Measurements from ENCODE around the gene KCNK13.

Gene KCNK13

DNA sequence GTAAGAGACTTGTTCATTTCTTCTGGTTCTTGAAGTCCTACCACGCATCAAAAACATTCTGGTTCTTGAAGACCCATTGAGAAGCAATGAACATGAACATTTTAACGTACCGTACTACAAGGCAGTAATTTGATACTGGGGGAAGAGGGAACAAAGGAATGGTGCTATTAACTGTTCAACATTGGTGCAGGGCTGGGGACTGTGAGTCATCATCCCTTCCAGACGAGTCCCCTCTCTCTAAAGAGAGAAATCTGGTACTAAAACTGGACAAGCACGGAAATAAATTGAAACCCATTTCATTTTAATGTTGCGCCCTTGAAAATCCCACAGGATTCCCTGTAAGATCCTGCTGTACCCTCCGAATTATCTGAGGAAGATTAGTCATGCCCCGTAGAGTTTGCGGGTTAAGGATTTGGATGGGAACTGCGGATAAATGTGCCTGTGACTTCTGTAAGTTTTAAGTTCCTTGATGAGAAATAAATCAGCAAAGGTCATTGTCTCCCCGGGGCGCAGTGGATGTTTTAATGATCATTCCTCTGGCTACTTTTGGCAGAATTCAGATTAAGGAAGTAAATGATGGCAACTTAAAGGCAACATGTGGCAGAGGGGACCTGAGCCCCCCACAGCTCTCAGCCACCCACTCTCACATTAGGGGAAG, 78.6 kb downstream of the KCNK13 start (continued):
- TF ChIP-seq, protein P1, sequence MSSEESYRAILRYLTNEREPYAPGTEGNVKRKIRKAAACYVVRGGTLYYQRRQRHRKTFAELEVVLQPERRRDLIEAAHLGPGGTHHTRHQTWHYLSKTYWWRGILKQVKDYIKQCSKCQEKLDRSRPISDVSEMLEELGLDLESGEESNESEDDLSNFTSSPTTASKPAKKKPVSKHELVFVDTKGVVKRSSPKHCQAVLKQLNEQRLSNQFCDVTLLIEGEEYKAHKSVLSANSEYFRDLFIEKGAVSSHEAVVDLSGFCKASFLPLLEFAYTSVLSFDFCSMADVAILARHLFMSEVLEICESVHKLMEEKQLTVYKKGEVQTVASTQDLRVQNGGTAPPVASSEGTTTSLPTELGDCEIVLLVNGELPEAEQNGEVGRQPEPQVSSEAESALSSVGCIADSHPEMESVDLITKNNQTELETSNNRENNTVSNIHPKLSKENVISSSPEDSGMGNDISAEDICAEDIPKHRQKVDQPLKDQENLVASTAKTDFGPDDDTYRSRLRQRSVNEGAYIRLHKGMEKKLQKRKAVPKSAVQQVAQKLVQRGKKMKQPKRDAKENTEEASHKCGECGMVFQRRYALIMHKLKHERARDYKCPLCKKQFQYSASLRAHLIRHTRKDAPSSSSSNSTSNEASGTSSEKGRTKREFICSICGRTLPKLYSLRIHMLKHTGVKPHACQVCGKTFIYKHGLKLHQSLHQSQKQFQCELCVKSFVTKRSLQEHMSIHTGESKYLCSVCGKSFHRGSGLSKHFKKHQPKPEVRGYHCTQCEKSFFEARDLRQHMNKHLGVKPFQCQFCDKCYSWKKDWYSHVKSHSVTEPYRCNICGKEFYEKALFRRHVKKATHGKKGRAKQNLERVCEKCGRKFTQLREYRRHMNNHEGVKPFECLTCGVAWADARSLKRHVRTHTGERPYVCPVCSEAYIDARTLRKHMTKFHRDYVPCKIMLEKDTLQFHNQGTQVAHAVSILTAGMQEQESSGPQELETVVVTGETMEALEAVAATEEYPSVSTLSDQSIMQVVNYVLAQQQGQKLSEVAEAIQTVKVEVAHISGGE (tag by site-specific recombination; conservative IDR thresholded peaks at IDR 0.05; ENCODE audit: low read depth), result no peak
- no peak for TF ChIP-seq ZNF350 (tag by site-specific recombination; IDR thresholded peaks at IDR 0.05)
- no peak for TF ChIP-seq ZNF776 (tag by site-specific recombination; IDR thresholded peaks at IDR 0.05; ENCODE audit: borderline replicate concordance)
- TF ChIP-seq ZNF404 (tag by site-specific recombination; IDR thresholded peaks at IDR 0.05), result no peak
- peak; percentile 76 for TF ChIP-seq SP7 (tag by site-specific recombination; IDR thresholded peaks at IDR 0.05)
- no peak for TF ChIP-seq GLI2 (tag by site-specific recombination; IDR thresholded peaks at IDR 0.05; ENCODE audit: borderline replicate concordance, low read depth)
- TF ChIP-seq ZNF202 (tag by site-specific recombination; IDR thresholded peaks at IDR 0.05; ENCODE audit: borderline replicate concordance), result no peak
- no peak for TF ChIP-seq HOXA7 (CRISPR knock-in tag; IDR thresholded peaks at IDR 0.05; ENCODE audit: borderline replicate concordance)
- no peak for TF ChIP-seq ZNF174 (tag by site-specific recombination; IDR thresholded peaks at IDR 0.05)
- TF ChIP-seq GLI4 (tag by site-specific recombination; IDR thresholded peaks at IDR 0.05), result no peak
- TF ChIP-seq ZNF549 (tag by site-specific recombination; IDR thresholded peaks at IDR 0.05), result no peak
- peak; percentile 43; the same call in 1 of the 2 replicates for TF ChIP-seq ZNF558 (tag by site-specific recombination; IDR thresholded peaks at IDR 0.05)
- TF ChIP-seq ZNF24 (tag by site-specific recombination; IDR thresholded peaks at IDR 0.05), result peak; percentile 20; the same call in 1 of the 2 replicates
- no peak; the same call in 1 of the 2 replicates for TF ChIP-seq KLF8 (tag by site-specific recombination; IDR thresholded peaks at IDR 0.05)
- no peak for TF ChIP-seq ZNF514 (tag by site-specific recombination; IDR thresholded peaks at IDR 0.05)
- TF ChIP-seq ZFP69B (tag by site-specific recombination; IDR thresholded peaks at IDR 0.05), result peak; percentile 36; the same call in 1 of the 2 replicates
- TF ChIP-seq, protein P2, sequence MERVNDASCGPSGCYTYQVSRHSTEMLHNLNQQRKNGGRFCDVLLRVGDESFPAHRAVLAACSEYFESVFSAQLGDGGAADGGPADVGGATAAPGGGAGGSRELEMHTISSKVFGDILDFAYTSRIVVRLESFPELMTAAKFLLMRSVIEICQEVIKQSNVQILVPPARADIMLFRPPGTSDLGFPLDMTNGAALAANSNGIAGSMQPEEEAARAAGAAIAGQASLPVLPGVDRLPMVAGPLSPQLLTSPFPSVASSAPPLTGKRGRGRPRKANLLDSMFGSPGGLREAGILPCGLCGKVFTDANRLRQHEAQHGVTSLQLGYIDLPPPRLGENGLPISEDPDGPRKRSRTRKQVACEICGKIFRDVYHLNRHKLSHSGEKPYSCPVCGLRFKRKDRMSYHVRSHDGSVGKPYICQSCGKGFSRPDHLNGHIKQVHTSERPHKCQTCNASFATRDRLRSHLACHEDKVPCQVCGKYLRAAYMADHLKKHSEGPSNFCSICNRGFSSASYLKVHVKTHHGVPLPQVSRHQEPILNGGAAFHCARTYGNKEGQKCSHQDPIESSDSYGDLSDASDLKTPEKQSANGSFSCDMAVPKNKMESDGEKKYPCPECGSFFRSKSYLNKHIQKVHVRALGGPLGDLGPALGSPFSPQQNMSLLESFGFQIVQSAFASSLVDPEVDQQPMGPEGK (tag by site-specific recombination; IDR thresholded peaks at IDR 0.05), result peak; percentile 39
- no peak for TF ChIP-seq ZNF121 (tag by site-specific recombination; IDR thresholded peaks at IDR 0.05)
- no peak for TF ChIP-seq ZNF239 (tag by site-specific recombination; IDR thresholded peaks at IDR 0.05)
- TF ChIP-seq, protein P3, sequence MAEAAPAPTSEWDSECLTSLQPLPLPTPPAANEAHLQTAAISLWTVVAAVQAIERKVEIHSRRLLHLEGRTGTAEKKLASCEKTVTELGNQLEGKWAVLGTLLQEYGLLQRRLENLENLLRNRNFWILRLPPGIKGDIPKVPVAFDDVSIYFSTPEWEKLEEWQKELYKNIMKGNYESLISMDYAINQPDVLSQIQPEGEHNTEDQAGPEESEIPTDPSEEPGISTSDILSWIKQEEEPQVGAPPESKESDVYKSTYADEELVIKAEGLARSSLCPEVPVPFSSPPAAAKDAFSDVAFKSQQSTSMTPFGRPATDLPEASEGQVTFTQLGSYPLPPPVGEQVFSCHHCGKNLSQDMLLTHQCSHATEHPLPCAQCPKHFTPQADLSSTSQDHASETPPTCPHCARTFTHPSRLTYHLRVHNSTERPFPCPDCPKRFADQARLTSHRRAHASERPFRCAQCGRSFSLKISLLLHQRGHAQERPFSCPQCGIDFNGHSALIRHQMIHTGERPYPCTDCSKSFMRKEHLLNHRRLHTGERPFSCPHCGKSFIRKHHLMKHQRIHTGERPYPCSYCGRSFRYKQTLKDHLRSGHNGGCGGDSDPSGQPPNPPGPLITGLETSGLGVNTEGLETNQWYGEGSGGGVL (tag by site-specific recombination; IDR thresholded peaks at IDR 0.05), result peak; percentile 39; the same call in 1 of the 2 replicates
- TF ChIP-seq SCRT2 (tag by site-specific recombination; IDR thresholded peaks at IDR 0.05), result peak; percentile 65
- peak; percentile 96 for TF ChIP-seq MZF1 (tag by site-specific recombination; IDR thresholded peaks at IDR 0.05; ENCODE audit: borderline replicate concordance)
- no peak for TF ChIP-seq ZNF16 (tag by site-specific recombination; IDR thresholded peaks at IDR 0.05; ENCODE audit: low read depth)
- TF ChIP-seq ZNF391 (tag by site-specific recombination; IDR thresholded peaks at IDR 0.05; ENCODE audit: borderline replicate concordance, low read depth), result no peak
- TF ChIP-seq GLIS2 (tag by site-specific recombination; IDR thresholded peaks at IDR 0.05), result peak; percentile 21; the same call in 1 of the 2 replicates
- TF ChIP-seq, protein P4, sequence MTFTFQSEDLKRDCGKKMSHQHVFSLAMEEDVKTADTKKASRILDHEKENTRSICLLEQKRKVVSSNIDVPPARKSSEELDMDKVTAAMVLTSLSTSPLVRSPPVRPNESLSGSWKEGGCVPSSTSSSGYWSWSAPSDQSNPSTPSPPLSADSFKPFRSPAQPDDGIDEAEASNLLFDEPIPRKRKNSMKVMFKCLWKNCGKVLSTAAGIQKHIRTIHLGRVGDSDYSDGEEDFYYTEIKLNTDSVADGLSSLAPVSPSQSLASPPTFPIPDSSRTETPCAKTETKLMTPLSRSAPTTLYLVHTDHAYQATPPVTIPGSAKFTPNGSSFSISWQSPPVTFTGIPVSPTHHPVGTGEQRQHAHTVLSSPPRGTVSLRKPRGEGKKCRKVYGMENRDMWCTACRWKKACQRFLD (tag by site-specific recombination; IDR thresholded peaks at IDR 0.05), result no peak
- TF ChIP-seq ZNF132 (tag by site-specific recombination; IDR thresholded peaks at IDR 0.05; ENCODE audit: borderline replicate concordance), result no peak
- TF ChIP-seq, protein P5, sequence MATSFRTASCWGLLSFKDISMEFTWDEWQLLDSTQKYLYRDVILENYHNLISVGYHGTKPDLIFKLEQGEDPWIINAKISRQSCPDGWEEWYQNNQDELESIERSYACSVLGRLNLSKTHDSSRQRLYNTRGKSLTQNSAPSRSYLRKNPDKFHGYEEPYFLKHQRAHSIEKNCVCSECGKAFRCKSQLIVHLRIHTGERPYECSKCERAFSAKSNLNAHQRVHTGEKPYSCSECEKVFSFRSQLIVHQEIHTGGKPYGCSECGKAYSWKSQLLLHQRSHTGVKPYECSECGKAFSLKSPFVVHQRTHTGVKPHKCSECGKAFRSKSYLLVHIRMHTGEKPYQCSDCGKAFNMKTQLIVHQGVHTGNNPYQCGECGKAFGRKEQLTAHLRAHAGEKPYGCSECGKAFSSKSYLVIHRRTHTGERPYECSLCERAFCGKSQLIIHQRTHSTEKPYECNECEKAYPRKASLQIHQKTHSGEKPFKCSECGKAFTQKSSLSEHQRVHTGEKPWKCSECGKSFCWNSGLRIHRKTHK (tag by site-specific recombination; IDR thresholded peaks at IDR 0.05), result no peak
- no peak for TF ChIP-seq ZNF610 (tag by site-specific recombination; IDR thresholded peaks at IDR 0.05; ENCODE audit: borderline replicate concordance)

Data from HEK293 (cell line).